CD4-positive, alpha-beta T cell (primary cell): ENCODE measurements around the gene ELF2. TPM values are rescaled to one million over a fixed set of nuclear protein-coding genes. Genes with fewer than 3 reads are reported as not detected.
"Not testable (repeated sequence)": the region's sequence is repeated elsewhere in the genome, so short reads cannot be mapped to it uniquely, and the experiment has no call there.

Experiments
- ATAC-seq: fragments of 200-7000 bp; cut with Tn5 transposase; one replicate; pipeline ENCODE4 v1.10.0; 2022; ENCODE audit warnings: mild to moderate bottlenecking; ENCODE audit not compliant: poor library complexity
- CTCF ChIA-PET: fragments of 350-600 bp; sonication (Branson Sonifier 250); formaldehyde crosslinking; loops from one replicate; lab custom pipeline; 2021; ENCODE audit warnings: antibody characterized with exemption, inconsistent platforms; lab: Charles Lee
- POLR2A ChIA-PET: fragments of 350-600 bp; sonication (Branson Sonifier 250); formaldehyde crosslinking; loops from one replicate; lab custom pipeline; 2021; ENCODE audit warnings: antibody characterized with exemption, inconsistent platforms; lab: Charles Lee
- DNase-seq, 14 experiments: peaks; one replicate each; pipeline ENCODE4 v3.0.0-alpha.2; 2013 to 2020; ENCODE audit warnings: mixed read lengths in 2 of 14
- H3K27ac ChIP-seq, 2 donors: one replicate each; pipeline versions ENCODE4 v1.5.1 to v1.7.0; 2013; ENCODE audit warnings: low read length in 2 of 2, low read depth in 1 of 2, mild to moderate bottlenecking in 1 of 2
- H3K27me3 ChIP-seq, 2 experiments: 1 replicate in 1 of 2; 2 replicates in 1 of 2; pipeline versions ENCODE4 v1.6.1 to v1.7.0; 2013; ENCODE audit warnings: low read length in 2 of 2, control low read depth in 1 of 2, mild to moderate bottlenecking in 1 of 2, moderate library complexity in 1 of 2; ENCODE audit not compliant: insufficient read depth in 2 of 2, control insufficient read depth in 1 of 2
- H3K36me3 ChIP-seq: one replicate; pipeline ENCODE4 v1.6.1; 2013; ENCODE audit warnings: low read length, control low read depth; ENCODE audit not compliant: insufficient read depth
- H3K4me1 ChIP-seq: one replicate; pipeline ENCODE4 v1.6.1; 2013; ENCODE audit warnings: low read length, control low read depth; ENCODE audit not compliant: insufficient read depth
- H3K4me3 ChIP-seq: one replicate; pipeline ENCODE4 v1.5.1; 2013; ENCODE audit warnings: mild to moderate bottlenecking, low read length, moderate library complexity
- H3K9me3 ChIP-seq, 2 experiments: 1 replicate in 1 of 2; 2 replicates in 1 of 2; pipeline versions ENCODE4 v1.6.1 to v1.7.0; 2013; ENCODE audit warnings: low read length in 2 of 2, mild to moderate bottlenecking in 2 of 2, control low read depth in 1 of 2, moderate library complexity in 1 of 2; ENCODE audit not compliant: control insufficient read depth in 1 of 2, insufficient read depth in 1 of 2
- H3K27ac Mint-ChIP-seq: one replicate; pipeline ENCODE4 v1.8.0; 2020; ENCODE audit warnings: mixed read lengths
- H3K27me3 Mint-ChIP-seq: one replicate; pipeline ENCODE4 v1.8.0; 2021; ENCODE audit warnings: mixed read lengths
- H3K36me3 Mint-ChIP-seq: one replicate; pipeline ENCODE4 v1.8.0; 2021; ENCODE audit warnings: low read depth, mixed read lengths
- H3K4me1 Mint-ChIP-seq: one replicate; pipeline ENCODE4 v1.8.0; 2021; ENCODE audit warnings: low read depth, mixed read lengths
- H3K4me3 Mint-ChIP-seq: one replicate; pipeline ENCODE4 v1.8.0; 2020; ENCODE audit warnings: mild to moderate bottlenecking, mixed read lengths
- H3K9me3 Mint-ChIP-seq: one replicate; pipeline ENCODE4 v1.8.0; 2020; ENCODE audit warnings: mixed read lengths
- intact Hi-C, 2 experiments: fragments of 100-400 bp; cut with DNase I in 1 of 2; cut with micrococcal nuclease in 1 of 2; formaldehyde crosslinking; loops; one replicate each; pipeline versions ENCODE4 v1.15.1 to v1.9.0; 2023 to 2025; cut with DNase I, micrococcal nuclease
- total RNA-seq, 174 experiments: library from RNA in 2 of 174; stranded (reverse) in 2 of 174; gene quantifications; one replicate each; pipeline ENCODE4 v1.2.3 and lab custom pipeline; 2021 to 2026
- TF ChIP-seq, protein P1 (sequence below): fragments of 200-600 bp; IDR thresholded peaks from one replicate; pipeline ENCODE4 v1.8.0; 2022; ENCODE audit warnings: antibody characterized with exemption, mild to moderate bottlenecking

ELF2 gene
- total RNA-seq, 2 experiments from 2014 or later = 83.3 to 84.1 TPM

DNA sequence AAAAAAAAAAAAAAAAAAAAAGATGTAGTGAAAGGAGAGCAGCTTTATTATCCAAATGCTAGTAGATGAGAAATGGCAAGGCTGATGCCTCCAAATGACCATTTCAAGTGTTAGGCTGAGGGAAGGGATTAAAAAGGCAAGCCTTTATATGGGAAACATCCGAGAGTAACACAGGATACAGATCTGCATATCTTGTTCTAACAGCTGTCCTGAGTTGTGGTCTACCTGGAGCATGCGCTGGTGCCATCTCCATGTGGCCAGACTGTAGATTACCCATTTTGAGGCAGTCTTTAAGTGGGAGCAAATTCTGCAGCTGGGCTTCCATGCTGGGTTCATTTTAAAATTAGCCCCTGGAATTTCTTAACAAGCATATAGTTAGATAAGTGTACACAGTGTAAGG is 26.0 kb upstream of the ELF2 start:
- Mint-ChIP-seq H3K27me3 (peaks cover 7% of the 10 kb centered on the region), H3K36me3 (no peaks in the 10 kb centered on the region), H3K4me1 (no peaks in the 10 kb centered on the region), H3K27ac (no peak overlapping the region), H3K4me3 (no peak overlapping the region), H3K9me3 (no peaks in the 10 kb centered on the region)
- no peak overlapping the region for H3K4me3 ChIP-seq
- H3K27ac ChIP-seq = no peak overlapping the region
- H3K27me3 ChIP-seq = no peaks in the 10 kb centered on the region
- TF ChIP-seq, protein P1, sequence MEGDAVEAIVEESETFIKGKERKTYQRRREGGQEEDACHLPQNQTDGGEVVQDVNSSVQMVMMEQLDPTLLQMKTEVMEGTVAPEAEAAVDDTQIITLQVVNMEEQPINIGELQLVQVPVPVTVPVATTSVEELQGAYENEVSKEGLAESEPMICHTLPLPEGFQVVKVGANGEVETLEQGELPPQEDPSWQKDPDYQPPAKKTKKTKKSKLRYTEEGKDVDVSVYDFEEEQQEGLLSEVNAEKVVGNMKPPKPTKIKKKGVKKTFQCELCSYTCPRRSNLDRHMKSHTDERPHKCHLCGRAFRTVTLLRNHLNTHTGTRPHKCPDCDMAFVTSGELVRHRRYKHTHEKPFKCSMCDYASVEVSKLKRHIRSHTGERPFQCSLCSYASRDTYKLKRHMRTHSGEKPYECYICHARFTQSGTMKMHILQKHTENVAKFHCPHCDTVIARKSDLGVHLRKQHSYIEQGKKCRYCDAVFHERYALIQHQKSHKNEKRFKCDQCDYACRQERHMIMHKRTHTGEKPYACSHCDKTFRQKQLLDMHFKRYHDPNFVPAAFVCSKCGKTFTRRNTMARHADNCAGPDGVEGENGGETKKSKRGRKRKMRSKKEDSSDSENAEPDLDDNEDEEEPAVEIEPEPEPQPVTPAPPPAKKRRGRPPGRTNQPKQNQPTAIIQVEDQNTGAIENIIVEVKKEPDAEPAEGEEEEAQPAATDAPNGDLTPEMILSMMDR = no peak
- CTCF ChIA-PET = interaction anchor here (0.6 kb wide), 1 partner anchor 80 kb away, joined by 3 read pairs; no protein-coding TSS in a partner anchor
- DNase-seq (no peak), ATAC-seq (no peak)
- POLR2A ChIA-PET = no interaction called here
- H3K9me3 ChIP-seq = no peaks in the 10 kb centered on the region
- no peaks in the 10 kb centered on the region for H3K36me3 ChIP-seq
- intact Hi-C loops = no loop called here
- no peaks in the 10 kb centered on the region for H3K4me1 ChIP-seq

DNA sequence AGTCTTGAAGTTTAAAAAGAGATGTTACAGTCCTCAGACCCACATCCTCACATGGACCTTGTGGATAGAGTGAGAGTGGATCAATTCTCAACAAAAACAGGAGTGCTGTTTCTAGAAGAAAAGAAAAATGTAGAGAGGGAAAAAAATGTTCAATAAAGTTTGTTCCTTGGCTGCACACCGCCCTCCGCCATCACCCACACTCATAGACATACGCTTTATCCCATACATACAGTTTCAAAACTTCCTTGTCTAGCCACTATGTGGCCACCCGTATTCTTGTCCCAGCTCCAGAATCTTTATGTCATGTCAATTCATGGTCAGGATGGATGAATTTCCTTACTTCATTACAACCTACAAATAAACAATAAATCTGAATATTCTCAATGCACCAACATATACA is 23.5 kb upstream of the ELF2 start:
- ATAC-seq = no peak
- H3K36me3 ChIP-seq = no peaks in the 10 kb centered on the region
- no peaks in the 10 kb centered on the region for H3K27me3 ChIP-seq
- H3K27ac Mint-ChIP-seq = no peak overlapping the region
- no peaks in the 10 kb centered on the region for H3K36me3 Mint-ChIP-seq
- POLR2A ChIA-PET = no interaction called here
- no peak overlapping the region for H3K4me3 ChIP-seq
- H3K4me1 ChIP-seq = no peaks in the 10 kb centered on the region
- peaks cover 7% of the 10 kb centered on the region for H3K27me3 Mint-ChIP-seq
- intact Hi-C loops = no loop called here
- no peak overlapping the region for H3K27ac ChIP-seq
- DNase-seq = no peak
- H3K9me3 Mint-ChIP-seq = no peaks in the 10 kb centered on the region
- TF ChIP-seq, protein P1 = no peak
- H3K9me3 ChIP-seq = no peaks in the 10 kb centered on the region
- CTCF ChIA-PET = no interaction called here
- no peaks in the 10 kb centered on the region for H3K4me1 Mint-ChIP-seq
- H3K4me3 Mint-ChIP-seq = no peak overlapping the region

DNA sequence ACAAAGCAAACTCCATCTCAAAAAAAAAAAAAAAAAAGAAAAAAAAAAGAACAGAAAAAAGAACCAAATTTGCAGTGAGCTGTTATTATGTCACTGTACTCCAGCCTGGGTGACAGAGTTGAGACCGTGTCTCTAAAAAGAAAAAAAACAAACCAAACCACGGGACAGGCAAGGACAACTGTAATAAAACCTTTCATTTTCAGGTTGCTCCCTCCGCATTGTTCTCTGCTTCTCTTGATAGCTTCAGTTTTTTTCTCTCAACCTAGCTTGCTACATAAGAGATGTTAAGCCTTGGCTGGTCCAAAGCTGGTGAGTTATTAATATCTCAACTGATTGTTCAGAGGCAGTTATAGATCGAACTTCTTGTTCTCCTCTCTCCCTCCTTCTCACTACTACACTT is 23.1 kb upstream of the ELF2 start:
- Histone ChIP-seq H3K4me3 (no peak overlapping the region), H3K9me3 (no peaks in the 10 kb centered on the region), H3K4me1 (no peaks in the 10 kb centered on the region), H3K36me3 (no peaks in the 10 kb centered on the region), H3K27me3 (no peaks in the 10 kb centered on the region), H3K27ac (no peak overlapping the region)
- H3K4me1 Mint-ChIP-seq = no peaks in the 10 kb centered on the region
- no peak overlapping the region for H3K27ac Mint-ChIP-seq
- no peak for DNase-seq
- H3K4me3 Mint-ChIP-seq = no peak overlapping the region
- CTCF ChIA-PET = no interaction called here
- no peaks in the 10 kb centered on the region for H3K36me3 Mint-ChIP-seq
- TF ChIP-seq, protein P1 = no peak
- no peak for ATAC-seq
- intact Hi-C loops = no loop called here
- peaks cover 7% of the 10 kb centered on the region for H3K27me3 Mint-ChIP-seq
- POLR2A ChIA-PET = no interaction called here
- H3K9me3 Mint-ChIP-seq = no peaks in the 10 kb centered on the region

DNA sequence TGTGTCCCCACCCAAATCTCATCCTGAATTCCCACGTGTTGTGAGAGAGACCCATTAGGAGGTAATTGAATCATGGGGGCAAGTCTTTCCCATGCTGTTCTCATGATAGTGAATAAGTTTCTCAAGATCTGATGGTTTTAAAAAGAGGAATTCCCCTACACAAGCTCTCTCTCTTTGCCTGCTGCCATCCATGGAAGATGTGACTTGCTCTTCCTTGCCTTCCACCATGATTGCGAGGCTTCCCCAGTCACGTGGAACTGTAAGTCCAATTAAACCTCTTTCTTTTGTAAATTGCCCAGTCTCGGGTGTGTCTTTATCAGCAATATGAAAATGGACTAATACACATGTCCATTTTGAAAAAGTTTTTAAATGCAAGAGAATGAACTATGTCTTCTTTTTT is 20.2 kb upstream of the ELF2 start:
- CTCF ChIA-PET = interaction anchor here (0.6 kb wide), 1 partner anchor 134 kb away, joined by 3 read pairs; no protein-coding TSS in a partner anchor
- H3K27ac Mint-ChIP-seq, H3K36me3 Mint-ChIP-seq, H3K27ac ChIP-seq, intact Hi-C loops, DNase-seq, H3K9me3 ChIP-seq, H3K27me3 Mint-ChIP-seq, H3K4me3 Mint-ChIP-seq, H3K4me1 Mint-ChIP-seq, H3K4me3 ChIP-seq, H3K27me3 ChIP-seq, H3K4me1 ChIP-seq, POLR2A ChIA-PET, ATAC-seq, H3K36me3 ChIP-seq, H3K9me3 Mint-ChIP-seq: not testable (repeated sequence)
